Measurements from ENCODE around the gene DKK2. TPM values are rescaled to one million over a fixed set of nuclear protein-coding genes. Genes with fewer than 3 reads are reported as not detected.

Gene DKK2, protein sequence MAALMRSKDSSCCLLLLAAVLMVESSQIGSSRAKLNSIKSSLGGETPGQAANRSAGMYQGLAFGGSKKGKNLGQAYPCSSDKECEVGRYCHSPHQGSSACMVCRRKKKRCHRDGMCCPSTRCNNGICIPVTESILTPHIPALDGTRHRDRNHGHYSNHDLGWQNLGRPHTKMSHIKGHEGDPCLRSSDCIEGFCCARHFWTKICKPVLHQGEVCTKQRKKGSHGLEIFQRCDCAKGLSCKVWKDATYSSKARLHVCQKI
- 100 to 1,000 TPM in 1 of 4 donors, 10 to 100 TPM in 1, 1 to 10 TPM in 2; 1.5 to 135 (median 12.0) TPM for polyA plus RNA-seq (ENCODE audit: insufficient read length in 4 of 4)

DNA sequence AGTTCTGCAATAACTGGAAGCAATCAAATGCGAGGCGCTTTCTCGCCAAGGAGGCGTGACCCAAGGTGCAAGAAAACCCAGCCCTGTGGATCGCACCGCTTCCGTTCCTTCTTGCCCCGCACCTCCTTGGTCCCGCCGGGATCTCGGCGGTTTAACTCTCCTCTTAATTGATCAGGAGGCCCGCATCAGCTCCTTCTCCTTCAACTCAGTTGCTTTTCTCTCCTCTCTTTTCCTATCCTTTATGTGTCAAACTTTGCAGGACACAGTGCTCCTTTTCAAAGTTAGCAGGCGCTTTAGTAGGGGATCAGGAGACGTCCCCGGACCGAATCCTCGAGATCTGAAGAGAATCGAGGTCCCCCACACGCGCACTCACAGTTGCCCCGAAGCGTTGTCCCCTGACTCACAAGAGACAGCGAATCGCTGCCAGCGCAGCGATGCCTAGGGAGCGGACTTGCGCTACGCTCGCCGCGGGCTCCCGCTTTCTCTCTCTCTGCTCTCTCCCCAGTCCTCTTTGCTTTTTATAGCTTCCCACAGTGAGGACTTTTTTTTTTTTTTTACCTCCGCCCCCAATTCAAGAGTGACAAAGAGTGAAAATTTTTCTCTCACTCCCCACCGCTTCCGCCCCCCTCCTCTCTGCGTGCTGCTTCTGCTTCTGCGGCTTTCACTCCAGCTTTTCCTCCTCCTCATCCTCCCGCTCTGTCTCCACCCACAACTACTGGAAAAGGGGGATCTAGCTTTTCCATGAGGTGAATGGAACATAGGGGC lies at the start of gene DKK2:
TSS of gene DKK2 (minus strand) at position 495 of the 765 bp plus-strand sequence. CDS start 722 bp downstream, outside the sequence.
- peak in 1 of 4 donors; percentile 7 for DNase-seq (ENCODE audit: low read depth in 4 of 4, low spot score in 3 of 4)

DNA sequence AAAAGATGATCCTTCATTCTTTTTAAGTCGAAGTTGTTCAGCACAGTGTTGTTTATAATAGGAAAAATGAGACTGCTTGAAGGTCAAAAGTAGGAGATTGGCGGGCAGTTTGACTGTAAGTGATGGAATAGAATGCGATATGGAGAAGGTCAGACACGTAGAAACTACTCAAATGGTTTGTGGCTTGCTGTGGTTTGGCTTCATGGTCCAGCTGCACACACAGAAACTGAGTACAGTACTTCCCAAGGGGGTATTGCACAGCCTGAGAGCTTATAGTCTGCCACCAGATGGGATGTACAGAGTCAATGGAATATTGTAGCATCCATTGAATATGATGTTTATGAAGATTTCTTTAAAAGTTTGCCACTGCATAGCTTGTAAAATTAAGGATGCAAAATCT lies 41.1 kb upstream of the DKK2 start:
- DNase-seq (ENCODE audit: low read depth in 4 of 4, low spot score in 3 of 4) = no peak

DNA sequence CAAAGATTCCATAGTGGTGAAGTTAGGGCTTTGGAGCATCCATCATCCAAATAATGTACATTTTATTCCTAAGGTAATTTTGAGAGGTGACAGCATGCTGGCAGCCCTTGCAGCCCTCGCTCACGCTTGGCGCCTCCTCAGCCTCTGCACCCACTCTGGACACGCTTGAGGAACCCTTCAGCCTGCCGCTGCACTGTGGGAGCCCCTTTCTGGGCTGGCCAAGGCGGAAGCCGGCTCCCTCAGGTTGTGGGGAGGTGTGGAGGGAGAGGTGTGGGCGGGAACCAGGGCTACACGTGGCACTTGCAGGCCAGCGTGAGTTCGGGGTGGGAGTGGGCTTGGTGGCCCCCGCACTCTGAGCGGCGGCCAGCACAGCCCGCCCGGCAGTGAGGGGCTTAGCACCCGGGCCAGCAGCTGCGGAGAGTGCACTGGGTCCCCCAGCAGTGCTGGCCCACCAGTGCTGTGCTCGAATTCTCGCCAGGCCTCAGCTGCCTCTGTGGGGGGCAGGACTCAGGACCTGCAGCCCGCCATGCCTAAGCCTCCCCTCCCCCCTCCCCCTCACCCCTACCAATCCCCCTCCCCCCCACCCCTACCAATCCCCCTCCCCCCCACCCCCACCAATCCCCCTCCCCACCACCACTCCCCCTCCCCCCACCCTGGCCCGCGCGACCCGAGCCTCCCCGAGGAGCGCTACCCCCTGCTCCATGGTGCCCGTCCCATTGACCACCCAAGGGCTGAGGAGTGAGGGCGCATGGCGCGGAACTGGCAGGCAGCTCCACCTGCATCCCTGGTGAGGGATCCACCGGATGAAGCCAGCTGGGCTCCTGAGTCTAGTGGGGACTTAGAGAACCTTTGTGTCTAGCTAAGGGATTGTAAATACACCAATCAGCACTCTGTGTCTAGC lies 37.0 kb upstream of the DKK2 start:
- DNase-seq (ENCODE audit: low read depth in 4 of 4, low spot score in 3 of 4) = no peak

DNA sequence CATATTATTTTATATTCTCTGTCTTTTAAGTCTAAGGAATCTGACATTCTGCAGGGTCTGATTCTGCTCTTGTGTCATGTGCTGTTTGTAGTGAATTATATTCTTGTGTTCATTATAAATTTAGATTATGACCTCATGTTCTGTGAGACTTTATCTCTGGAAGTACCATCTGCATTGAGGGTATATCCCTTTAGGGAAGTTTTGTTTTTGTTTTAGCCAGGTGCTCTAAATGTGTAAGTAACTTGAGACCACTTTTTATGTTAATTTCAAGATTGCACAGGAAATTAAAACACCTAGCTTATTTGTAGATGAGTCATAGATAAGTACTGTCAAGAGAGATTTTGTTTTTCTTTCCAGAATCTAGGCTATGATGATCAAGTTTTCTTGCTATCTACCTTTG lies 35.0 kb upstream of the DKK2 start:
- DNase-seq (ENCODE audit: low read depth in 4 of 4, low spot score in 3 of 4) = no peak

DNA sequence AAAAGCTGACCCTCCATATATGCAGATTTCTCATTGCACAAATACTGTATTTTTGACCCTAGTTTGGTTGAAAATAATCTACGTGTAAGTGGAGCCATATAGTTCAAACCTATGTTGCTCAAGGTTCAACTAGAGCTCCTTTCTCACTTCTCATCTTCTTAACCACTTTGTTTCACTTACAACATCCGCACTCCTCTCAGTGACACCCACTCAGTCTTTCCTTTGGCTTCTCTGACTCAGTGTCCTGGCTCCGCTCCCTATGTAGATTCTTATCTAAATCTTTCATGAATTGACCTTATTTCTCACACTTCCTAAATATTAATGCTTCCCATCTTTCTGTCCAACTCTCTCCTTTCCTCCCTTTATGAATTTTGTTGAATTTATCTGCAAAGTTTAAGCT lies 32.9 kb upstream of the DKK2 start:
- DNase-seq (ENCODE audit: low read depth in 4 of 4, low spot score in 3 of 4) = no peak

DNA sequence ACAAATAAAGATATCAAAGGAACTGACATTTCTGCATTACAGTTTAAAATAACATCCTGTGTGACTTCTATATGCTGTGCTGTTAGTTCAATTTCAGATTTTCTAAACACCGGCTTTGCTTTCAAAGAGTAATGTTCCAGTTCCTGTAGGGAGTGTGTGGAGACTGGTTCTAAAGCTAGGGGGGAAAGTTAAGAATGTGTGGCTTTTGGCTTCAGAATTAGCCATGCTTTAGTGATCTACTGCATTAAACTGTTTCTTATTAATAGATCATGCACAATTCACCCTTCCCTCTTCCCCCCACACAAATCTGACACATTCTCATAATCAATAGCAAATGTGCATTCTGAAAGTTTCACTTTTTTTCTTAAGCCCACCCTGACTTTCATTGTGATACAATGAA lies 32.0 kb upstream of the DKK2 start:
- DNase-seq (ENCODE audit: low read depth in 4 of 4, low spot score in 3 of 4) = no peak

DNA sequence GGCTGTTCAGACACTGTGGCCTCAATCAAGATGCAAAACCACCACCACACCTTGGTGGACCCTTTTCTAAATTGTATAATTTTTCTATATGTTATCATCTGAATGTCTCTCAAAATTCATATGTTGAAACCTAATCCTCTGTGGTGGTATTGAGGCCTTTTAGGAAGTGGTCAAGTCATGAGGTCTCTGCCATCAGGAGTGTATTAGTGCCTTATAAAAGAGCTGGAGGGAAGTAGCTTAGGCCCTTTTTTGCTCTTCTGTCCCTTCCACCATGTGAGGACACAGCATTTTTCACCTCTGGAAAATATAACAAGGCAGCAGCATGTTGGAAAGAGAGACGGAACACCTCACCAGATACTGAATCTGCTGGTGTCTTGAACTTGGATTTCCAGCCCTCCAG lies 30.5 kb upstream of the DKK2 start:
- DNase-seq (ENCODE audit: low read depth in 4 of 4, low spot score in 3 of 4) = no peak

DNA sequence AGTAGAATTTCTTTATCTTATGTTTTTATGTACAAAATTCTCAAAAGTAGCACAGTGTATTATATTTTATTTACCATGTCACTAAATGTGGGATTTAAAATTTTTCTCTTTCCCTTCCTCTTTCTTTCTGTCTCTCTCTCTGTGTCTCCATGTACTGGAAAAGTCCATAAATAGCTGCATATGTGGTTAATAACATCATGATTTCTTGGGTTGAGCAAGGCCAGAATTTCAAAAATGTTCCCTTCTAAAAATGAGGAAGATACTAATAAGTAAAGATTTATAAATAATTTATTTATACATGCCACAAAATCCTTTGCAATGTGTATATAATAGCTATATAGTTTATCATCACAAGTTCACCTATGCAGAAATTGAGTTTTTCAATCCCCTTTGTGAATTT lies 29.1 kb upstream of the DKK2 start:
- no peak for DNase-seq (ENCODE audit: low read depth in 4 of 4, low spot score in 3 of 4)

DNA sequence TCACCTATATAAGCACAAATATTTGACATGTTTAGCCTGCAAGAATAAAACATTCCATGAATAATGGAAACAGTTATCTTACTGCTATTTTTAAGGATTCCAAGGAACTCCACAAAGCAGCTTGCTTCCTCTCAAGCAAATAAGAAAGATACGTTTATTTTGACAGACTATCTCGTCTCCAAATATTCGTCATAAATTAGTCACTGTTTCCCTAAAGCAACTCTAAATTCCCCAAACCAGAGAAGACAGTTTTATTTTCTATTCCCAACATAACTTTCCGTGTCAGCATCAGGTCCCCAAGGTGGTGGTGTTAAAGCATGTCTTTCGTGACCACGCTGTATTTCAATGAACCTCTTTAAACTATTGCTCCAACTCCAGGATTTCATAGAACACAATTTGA lies 24.3 kb upstream of the DKK2 start:
- DNase-seq (ENCODE audit: low read depth in 4 of 4, low spot score in 3 of 4) = no peak

DNA sequence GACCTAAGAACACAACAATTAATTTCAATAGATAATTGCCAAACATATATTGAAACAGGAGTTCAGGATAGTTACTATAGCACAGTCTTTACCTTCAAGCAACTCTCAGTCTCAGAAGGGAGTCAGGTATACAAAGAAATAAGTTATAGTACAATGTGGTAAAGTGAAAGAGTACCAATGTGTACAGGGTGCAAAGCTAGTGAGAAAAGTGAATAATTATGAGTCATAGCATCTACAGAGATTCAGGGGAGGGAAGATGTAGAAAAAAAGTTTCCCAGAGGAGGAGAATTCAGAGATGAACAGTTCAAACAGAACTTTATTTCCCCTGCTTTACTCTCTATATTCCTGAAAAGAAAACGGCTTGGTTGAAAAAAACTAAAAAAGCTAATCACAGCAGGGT lies 22.7 kb upstream of the DKK2 start:
- no peak for DNase-seq (ENCODE audit: low read depth in 4 of 4, low spot score in 3 of 4)

DNA sequence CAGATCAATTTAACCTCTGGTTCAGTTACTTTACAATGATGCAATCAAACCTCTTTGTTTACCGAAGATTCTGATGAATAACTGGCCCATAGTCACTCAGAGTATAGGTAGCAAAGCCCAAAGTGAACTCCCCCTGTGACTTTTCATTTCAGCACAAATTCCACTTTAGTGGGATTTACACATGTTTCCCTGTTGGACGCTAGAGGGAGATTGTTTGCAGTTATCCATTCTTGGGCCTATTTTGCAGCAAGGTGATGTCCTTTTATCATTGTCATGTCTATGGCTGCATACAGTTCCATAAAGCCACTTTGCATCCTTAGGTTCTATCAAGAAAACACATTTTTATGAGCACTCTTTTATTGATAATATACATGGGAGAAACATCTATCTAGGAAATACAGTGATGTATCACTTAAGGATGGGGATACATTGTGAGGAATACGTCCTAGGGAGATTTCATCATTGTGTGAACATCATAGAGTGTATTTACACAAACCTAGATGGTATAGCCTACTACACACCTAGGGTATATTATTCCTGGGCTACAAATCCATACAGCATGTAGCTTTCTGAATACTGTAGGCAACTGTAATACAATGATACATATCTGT lies 14.5 kb upstream of the DKK2 start:
- no peak for DNase-seq (ENCODE audit: low read depth in 4 of 4, low spot score in 3 of 4)

DNA sequence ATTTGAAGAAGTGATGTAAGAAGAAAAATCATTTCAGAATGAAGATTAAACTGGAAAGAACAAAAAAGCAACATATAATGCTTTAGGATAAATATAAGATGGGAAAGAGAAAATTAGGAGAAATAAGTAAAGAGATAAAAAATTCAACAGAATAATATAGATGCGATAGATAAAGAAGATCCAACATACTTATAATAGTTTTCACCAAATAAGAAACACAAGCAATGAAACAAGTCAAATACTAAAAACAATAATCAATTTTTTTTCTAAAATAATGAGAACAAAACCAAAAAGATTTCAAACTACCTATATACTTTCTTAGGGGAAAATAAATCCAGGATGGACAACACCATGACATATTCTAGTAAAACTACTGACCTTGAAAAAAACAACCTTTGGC lies 10.1 kb upstream of the DKK2 start:
- no peak for DNase-seq (ENCODE audit: low read depth in 4 of 4, low spot score in 3 of 4)

DNA sequence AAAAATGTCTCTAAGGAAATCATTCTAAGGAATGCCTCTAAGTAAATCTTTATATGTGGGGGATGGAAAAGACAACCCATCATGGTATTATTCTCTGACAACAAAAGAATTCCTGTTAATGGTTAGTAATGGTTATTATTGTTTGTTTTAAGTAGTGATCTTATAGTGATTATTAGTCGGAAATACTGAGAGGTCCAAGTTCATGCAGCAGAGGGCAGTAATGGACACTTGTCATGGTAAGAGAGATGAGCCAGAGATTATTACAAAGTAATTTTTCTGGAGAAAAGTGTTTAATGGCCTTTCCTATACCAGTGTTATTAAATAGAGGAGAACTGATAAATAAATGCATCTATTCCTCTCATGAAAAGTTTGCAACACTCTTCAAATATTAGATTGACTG lies 8.1 kb upstream of the DKK2 start:
- no peak for DNase-seq (ENCODE audit: low read depth in 4 of 4, low spot score in 3 of 4)

DNA sequence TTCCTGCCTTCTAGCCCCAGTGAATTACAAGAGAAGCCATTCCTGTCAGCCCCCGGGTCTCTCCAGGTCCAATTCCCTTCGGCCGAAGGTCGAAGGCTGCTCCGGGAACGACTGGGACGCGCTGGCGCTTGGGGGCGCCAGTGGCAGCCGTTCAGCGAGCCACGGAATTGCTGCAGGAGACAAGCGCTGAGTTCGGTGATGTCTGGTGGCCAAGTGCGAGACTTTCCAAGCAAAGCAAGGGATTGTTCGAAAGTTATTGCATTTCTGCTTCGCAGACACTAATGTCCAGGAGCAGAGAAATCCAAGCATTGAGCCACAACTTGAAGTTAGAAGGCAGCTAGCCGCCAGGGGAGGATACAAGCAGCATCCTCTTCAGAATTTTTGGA lies 1.1 kb upstream of the DKK2 start:
- DNase-seq (ENCODE audit: low read depth in 4 of 4, low spot score in 3 of 4) = peak in 1 of 4 donors; percentile 14

DNA sequence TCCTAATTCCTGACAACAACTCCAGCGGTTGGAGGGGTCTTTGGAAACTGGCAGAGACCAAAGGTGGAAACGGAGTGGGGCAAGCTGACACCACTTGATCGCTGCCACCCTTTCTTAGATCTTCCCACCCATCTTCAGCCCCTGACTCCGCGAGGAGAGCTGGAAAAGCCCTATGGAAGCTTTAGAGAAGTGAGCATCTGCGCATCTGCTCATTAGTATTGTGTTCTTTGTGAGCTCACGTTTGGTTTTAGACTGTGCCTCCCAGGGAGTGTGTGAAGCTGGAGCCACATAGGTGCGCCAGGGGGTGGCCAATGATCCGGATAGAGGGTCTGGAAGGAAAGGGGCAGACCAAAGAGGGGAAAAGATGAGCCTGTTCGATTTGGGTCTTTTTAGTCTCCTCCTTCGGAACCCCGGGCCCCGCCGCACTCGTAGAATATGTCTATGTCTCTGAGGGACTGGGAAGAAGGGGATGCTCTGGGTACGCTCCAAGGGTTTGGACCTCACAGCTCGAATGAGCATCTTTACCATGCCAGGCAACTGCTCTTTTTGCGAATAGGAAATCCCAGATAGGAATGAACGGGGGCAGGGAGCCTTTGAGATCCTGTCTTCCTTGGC lies 578 bp upstream of the DKK2 start:
- peak in 1 of 4 donors; percentile 4 for DNase-seq (ENCODE audit: low read depth in 4 of 4, low spot score in 3 of 4)

DNA sequence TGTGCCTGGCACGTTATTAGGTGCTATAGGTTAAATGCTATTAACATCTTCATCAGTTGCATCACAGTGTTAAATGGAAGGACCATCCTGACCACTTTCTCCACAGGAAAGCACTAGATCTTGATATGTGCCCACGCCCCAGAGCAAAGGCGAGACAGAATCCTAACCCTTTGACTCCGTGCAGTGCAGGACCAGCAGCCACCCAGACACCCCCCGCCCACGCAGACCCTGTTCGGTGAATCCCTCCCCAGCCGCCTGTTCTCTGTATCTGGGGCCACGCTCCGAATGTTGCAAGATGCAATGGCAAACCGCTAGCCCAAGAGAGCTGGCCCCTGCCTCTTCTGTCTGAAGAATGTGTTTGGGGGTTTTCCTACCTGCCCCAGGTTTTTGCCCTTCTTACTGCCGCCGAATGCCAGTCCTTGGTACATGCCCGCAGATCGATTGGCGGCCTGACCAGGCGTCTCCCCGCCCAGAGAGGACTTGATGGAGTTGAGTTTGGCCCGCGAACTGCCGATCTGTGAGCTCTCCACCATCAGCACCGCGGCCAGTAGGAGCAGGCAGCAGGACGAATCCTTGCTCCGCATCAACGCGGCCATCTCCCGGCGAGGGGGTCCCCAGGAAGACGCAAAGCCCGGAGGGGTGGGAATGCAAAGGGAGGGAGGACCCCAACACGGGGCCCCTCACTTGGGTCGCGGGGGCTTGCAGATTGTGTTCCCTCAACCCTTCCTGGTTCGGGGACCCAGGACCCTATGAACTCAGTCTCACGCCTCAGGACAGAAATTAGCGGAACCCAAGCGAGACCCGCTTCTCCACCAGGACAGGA lies 906 bp downstream of the DKK2 start:
- peak in 1 of 4 donors; percentile 8 for DNase-seq (ENCODE audit: low read depth in 4 of 4, low spot score in 3 of 4)

DNA sequence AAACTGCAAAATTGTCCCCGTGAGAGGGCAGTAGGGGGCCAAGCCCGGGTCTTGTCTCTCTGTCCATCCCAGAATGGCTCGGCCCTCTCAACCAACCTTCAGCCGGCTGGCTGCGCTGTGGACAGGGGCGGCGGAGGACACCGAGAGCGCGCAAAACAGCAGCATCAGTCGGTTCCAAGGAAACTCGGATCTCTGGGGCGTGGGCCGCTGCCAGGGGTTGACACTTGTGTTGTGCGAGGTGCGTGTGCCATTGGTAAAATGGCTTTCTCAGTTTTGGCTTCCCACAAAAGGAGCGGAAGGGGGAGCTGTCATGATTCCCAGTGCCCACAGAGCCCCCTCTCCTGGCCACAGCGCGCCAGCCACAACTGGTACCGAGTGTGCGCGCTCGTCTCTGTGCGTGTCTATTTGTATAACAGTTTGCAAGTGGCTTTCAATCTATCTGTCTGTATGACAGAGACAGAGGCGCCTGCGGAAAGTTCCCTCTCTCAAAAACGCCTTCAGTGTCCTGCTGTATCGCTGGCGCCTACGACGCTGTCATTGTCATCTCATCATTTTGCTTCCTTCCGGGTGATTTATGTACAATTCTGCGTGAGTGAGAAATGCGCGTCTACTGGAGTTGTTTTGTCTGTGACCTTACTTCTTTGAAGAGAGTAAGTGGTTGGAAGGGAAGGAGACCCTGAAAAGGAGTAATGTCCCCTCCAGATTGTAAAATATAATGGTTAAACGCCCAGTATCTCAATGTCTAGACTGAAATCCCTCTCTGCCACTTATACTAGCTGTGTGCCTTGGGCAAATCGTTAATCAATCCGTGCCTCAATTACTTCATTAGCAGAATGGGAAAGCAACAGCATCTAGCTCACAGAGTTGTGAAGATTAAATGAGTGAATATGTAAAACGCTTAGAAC lies 1.8 kb downstream of the DKK2 start:
- DNase-seq (ENCODE audit: low read depth in 4 of 4, low spot score in 3 of 4) = peak in 1 of 4 donors; percentile 16

DNA sequence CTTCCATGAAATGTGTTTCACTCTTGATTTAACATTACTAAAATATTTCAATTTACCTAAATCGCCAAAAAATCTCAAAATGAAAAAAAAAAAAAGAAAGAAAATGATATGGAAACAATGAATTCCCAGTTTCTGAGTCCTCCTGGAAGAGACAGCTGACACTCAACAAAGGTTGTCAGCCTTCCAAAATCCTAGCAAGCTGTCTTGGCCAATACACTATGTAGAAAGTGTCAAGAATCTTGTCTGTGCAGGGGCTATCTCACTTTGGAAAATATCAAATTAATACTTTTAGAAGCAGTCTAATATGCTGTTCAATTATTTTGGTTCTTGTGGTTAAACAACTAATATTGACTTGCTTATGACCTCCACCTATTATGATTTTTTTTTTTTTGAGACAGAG lies 8.7 kb downstream of the DKK2 start:
- no peak for DNase-seq (ENCODE audit: low read depth in 4 of 4, low spot score in 3 of 4)
